K562 (cell line): ENCODE data around the gene TRMU. TPM values are rescaled to one million over a fixed set of nuclear protein-coding genes. Genes with fewer than 3 reads are reported as not detected.

Experiments
- ATAC-seq: fragments of 200-7000 bp; cut with Tn5 transposase; 3 replicates; pipeline ENCODE4 v1.9.1; 2020; ENCODE audit warnings: moderate library complexity
- BruUV-seq: library from RNA; stranded (reverse); fragments of 400-500 nt; replicated peaks from 2 replicates; lab custom pipeline; 2021; lab: Mats Ljungman, UMichigan
- CTCF ChIA-PET: fragments of 300-600 bp; formaldehyde crosslinking; extraction: SDS; loops from one replicate; lab custom pipeline; 2021; ENCODE audit warnings: low intra/inter-chr PET ratio; lab: Yijun Ruan, JAX
- POLR2A ChIA-PET: fragments of 300-600, 350-650 bp; sonication (Branson Sonifier 250); formaldehyde crosslinking; extraction: SDS; loops from one replicate; lab custom pipeline; 2021; ENCODE audit warnings: antibody characterized with exemption, inconsistent platforms; lab: Yijun Ruan, JAX
- DNase-seq, 4 experiments: peaks; one replicate each; pipeline versions ENCODE4 v3.0.0 to v3.0.0-alpha.2; 2011 to 2018; ENCODE audit warnings: low spot score in 3 of 4, mixed read lengths in 3 of 4; ENCODE audit errors: extremely low read depth in 1 of 4
- FAIRE-seq: peaks from 2 replicates; lab custom pipeline; 2011; peaks lifted over from hg19 to GRCh38; lab: Jason Lieb, UNC
- H2AFZ ChIP-seq: 2 replicates; pipeline ENCODE4 v1.6.0; 2011; ENCODE audit warnings: low read depth, low read length, control low read depth, inconsistent platforms
- H3K27ac ChIP-seq: fragments of 200-600 bp; 3 replicates; pipeline ENCODE4 v1.8.0; 2011; ENCODE audit warnings: low read depth, mild to moderate bottlenecking, control low read depth, inconsistent platforms, low read length, moderate library complexity, mixed read lengths; ENCODE audit errors: extremely low read depth
- H3K27me3 ChIP-seq, 2 experiments: fragments of 300-600 bp in 1 of 2; 2 replicates in 1 of 2; 3 replicates in 1 of 2; pipeline versions ENCODE4 v1.6.0 to v1.8.0; 2011; ENCODE audit warnings: inconsistent platforms in 2 of 2, low read length in 2 of 2, mild to moderate bottlenecking in 1 of 2, mixed read lengths in 1 of 2, moderate library complexity in 1 of 2; ENCODE audit not compliant: control insufficient read depth in 2 of 2, insufficient read depth in 2 of 2
- H3K36me3 ChIP-seq: fragments of 300-600 bp; 3 replicates; pipeline ENCODE4 v1.8.0; 2011; ENCODE audit warnings: mild to moderate bottlenecking, low read length, inconsistent platforms; ENCODE audit not compliant: control insufficient read depth, insufficient read depth
- H3K4me1 ChIP-seq, 2 experiments: fragments of 200-600 bp in 1 of 2; replicated peaks in 1 of 2; 2 replicates in 1 of 2; 3 replicates in 1 of 2; pipeline versions ENCODE4 v1.5.1 to v1.8.0; 2011; ENCODE audit warnings: inconsistent platforms in 2 of 2, low read length in 2 of 2, mild to moderate bottlenecking in 1 of 2, mixed read lengths in 1 of 2, moderate library complexity in 1 of 2; ENCODE audit not compliant: control insufficient read depth in 2 of 2, insufficient read depth in 2 of 2
- H3K4me2 ChIP-seq: 2 replicates; pipeline ENCODE4 v1.6.1; 2011; ENCODE audit warnings: low read length, control low read depth, inconsistent platforms, mixed read lengths; ENCODE audit not compliant: insufficient read depth
- H3K4me3 ChIP-seq: fragments of 200-600 bp; sonication (generic), shearing (Covaris generic); 2 replicates; pipeline ENCODE4 v1.5.1; 2016; ENCODE audit warnings: control low read depth, inconsistent platforms
- H3K79me2 ChIP-seq: fragments of 200-600 bp; 3 replicates; pipeline ENCODE4 v1.8.0; 2011; ENCODE audit warnings: low read length, inconsistent platforms; ENCODE audit not compliant: control insufficient read depth, insufficient read depth
- H3K9ac ChIP-seq, 2 experiments: 2 replicates each; pipeline versions ENCODE4 v1.6.0 to v1.6.1; 2011; ENCODE audit warnings: low read depth in 2 of 2, low read length in 2 of 2, control low read depth in 1 of 2, inconsistent platforms in 1 of 2, mild to moderate bottlenecking in 1 of 2, mixed read lengths in 1 of 2; ENCODE audit not compliant: insufficient read depth in 1 of 2
- H3K9me1 ChIP-seq: one replicate; pipeline ENCODE4 v1.6.0; 2011; ENCODE audit warnings: inconsistent platforms, mild to moderate bottlenecking, low read length, moderate library complexity; ENCODE audit not compliant: control insufficient read depth, insufficient read depth
- H3K9me3 ChIP-seq: replicated peaks from 2 replicates; pipeline ENCODE4 v1.5.1; 2011; ENCODE audit warnings: low read depth, low read length, inconsistent platforms; ENCODE audit not compliant: control insufficient read depth, insufficient read depth
- H4K20me1 ChIP-seq: replicated peaks from 2 replicates; pipeline ENCODE4 v1.6.1; 2011; ENCODE audit warnings: low read length, inconsistent platforms, mixed read lengths; ENCODE audit not compliant: control insufficient read depth, insufficient read depth
- EHMT2 ChIP-seq: fragments of 450-650 bp; IDR thresholded peaks from 2 replicates; pipeline ENCODE4 v1.6.1; 2018; ENCODE audit warnings: antibody characterized with exemption
- HEY1 ChIP-seq: fragments of 250-450 bp; sonication (Bioruptor Pico); IDR thresholded peaks from 2 replicates; pipeline ENCODE4 v1.5.0; 2020; ENCODE audit warnings: mild to moderate bottlenecking, moderate library complexity, borderline replicate concordance
- POLR2AphosphoS2 ChIP-seq: IDR thresholded peaks from 2 replicates; pipeline ENCODE4 v1.6.1; 2012; ENCODE audit warnings: low read length, improper control_type of control experiment
- PYGO2 ChIP-seq: fragments of 450-650 bp; IDR thresholded peaks from 2 replicates; pipeline ENCODE4 v1.6.1; 2016; ENCODE audit warnings: mild to moderate bottlenecking, missing genetic modification characterization, moderate library complexity, missing compliant biosample characterization
- RBFOX2 ChIP-seq: fragments of 200-400 bp; formaldehyde crosslinking; IDR thresholded peaks from 2 replicates; pipeline ENCODE4 v1.6.1; 2017; ENCODE audit warnings: low read depth, mild to moderate bottlenecking, low read length, moderate library complexity
- STAG1 ChIP-seq: sonication (generic); formaldehyde crosslinking; IDR thresholded peaks from 2 replicates; pipeline ENCODE4 v1.5.0; 2020; ENCODE audit warnings: missing genetic modification reagents, borderline replicate concordance
- TCFL5 ChIP-seq: fragments of 250-450 bp; sonication (Bioruptor Pico); conservative IDR thresholded peaks from 2 replicates; pipeline ENCODE4 v1.6.1; 2021; ENCODE audit warnings: mild to moderate bottlenecking, moderate library complexity, matching md5 sums
- TRIM28 ChIP-seq: fragments of 450-650 bp; IDR thresholded peaks from 2 replicates; pipeline ENCODE4 v1.6.1; 2017
- XRCC4 ChIP-seq: IDR thresholded peaks from one replicate; pipeline ENCODE4 v1.6.1; 2011; ENCODE audit not compliant: insufficient read depth, insufficient read length; ENCODE audit errors: extremely low read depth
- ZBTB26 ChIP-seq: fragments of 450-650 bp; formaldehyde crosslinking; IDR thresholded peaks from 2 replicates; pipeline ENCODE4 v1.4.0; 2022; ENCODE audit warnings: missing genetic modification characterization
- ZNF165 ChIP-seq: fragments of 250-450 bp; sonication (Bioruptor Pico); IDR thresholded peaks from 2 replicates; pipeline ENCODE4 v1.4.0; 2020; ENCODE audit warnings: borderline replicate concordance
- ZNF444 ChIP-seq: fragments of 250-450 bp; sonication (Bioruptor Pico); IDR thresholded peaks from 2 replicates; pipeline ENCODE4 v1.4.0; 2020; ENCODE audit warnings: mild to moderate bottlenecking, moderate library complexity
- ZNF764 ChIP-seq: fragments of 250-450 bp; sonication (Bioruptor Pico); IDR thresholded peaks from 2 replicates; pipeline ENCODE4 v1.4.0; 2020; ENCODE audit warnings: low read depth, mild to moderate bottlenecking, moderate library complexity
- WGBS: fragments of 100-300 bp; shearing (Covaris generic); methylation state at CpG from one replicate; pipeline ENCODE4 v1.1.6; 2016; ENCODE audit warnings: low coverage, mixed read lengths; ENCODE audit not compliant: insufficient coverage; ENCODE audit errors: missing lambda C conversion rate; 5-methylcytosine and 5-hydroxymethylcytosine counted together
- in situ Hi-C: fragments of 300-500 bp; cut with MboI; formaldehyde crosslinking; loops from 4 replicates; pipeline ENCODE4 v1.15.0; 2018; ENCODE audit warnings: inconsistent platforms, mixed read lengths
- intact Hi-C: fragments of 100-400 bp; cut with micrococcal nuclease; formaldehyde crosslinking; loops from 2 replicates; pipeline ENCODE4 v1.14.2; 2022
- polyA plus RNA-seq, 8 experiments: library from polyadenylated mRNA; depleted of rRNA in 4 of 8; stranded (reverse) in 5 of 8; unstranded in 3 of 8; fragments of >200 nt; fragmentation: Nextera tagmentation in 2 of 8; fragmentation: Illumina TruSeq in 1 of 8; extraction: Ambion mirVana in 2 of 8; extraction: Trizol in 1 of 8; gene quantifications; 2 replicates each; pipeline versions ENCODE4 v1.2.1 to v1.2.3, GENCODE V29; 2011 to 2014; ENCODE audit warnings: inconsistent platforms in 1 of 8, missing spikeins in 1 of 8
- total RNA-seq, 7 experiments: library from RNA; depleted of rRNA in 6 of 7; stranded (reverse); fragments of >200 nt in 6 of 7; fragmentation: Illumina TruSeq in 2 of 7; extraction: Trizol in 2 of 7; gene quantifications; 2 replicates each; pipeline versions ENCODE4 v1.2.1 to v1.2.3, GENCODE V29; 2011 to 2021; ENCODE audit warnings: low replicate concordance in 1 of 7

Gene TRMU
- total and polyA plus RNA-seq, 9 of the 15 experiments (the other 6 are each of a cell fraction or from before 2014, with no cell fraction given), result 2.3 to 49.9 (median 35.3) TPM

- Histone ChIP-seq H3K9me3 (no peaks in the 10 kb centered on the region), H3K9me1 (no peaks in the 10 kb centered on the region), H3K9ac (0 out of 4 replicates have a peak overlapping the region, but pooled peaks of 1 of the 2 experiments have one; percentile 17), H3K4me2 (no peak overlapping the region), H3K36me3 (peaks cover 18% of the 10 kb centered on the region; the same call in 2 of the 3 replicates), H3K27me3 (no peaks in the 10 kb centered on the region), H3K4me1 (peaks cover 0 to 27% of the 10 kb centered on the region in 2 experiments; a peak in 3 of 5 replicates), H4K20me1 (no peaks in the 10 kb centered on the region), H3K27ac (no peak overlapping the region), H2AFZ (no peak overlapping the region), H3K79me2 (no peaks in the 10 kb centered on the region), H3K4me3 (no peak overlapping the region)
- FAIRE-seq (no peak), ATAC-seq (no peak), DNase-seq (no peak)
- in situ Hi-C loops (no loop called here), intact Hi-C loops (no loop called here)
- BruUV-seq, result no TSS peak
- WGBS, result 87% methylated on average over 9 of the region's 23 CpGs
- CTCF ChIA-PET, result no interaction called here
- POLR2A ChIA-PET, result interaction anchor here (0.6 to 1.0 kb wide), 6 partner anchors 17 to 414 kb away, joined by 3 to 5 read pairs (median 3); no protein-coding TSS in a partner anchor
- TF ChIP-seq RBFOX2 (0 out of 2 replicates have a peak, but pooled peaks have one; percentile 6), STAG1 (CRISPR knock-in tag) (no peak)
These were observed 44.4 kb upstream of the TRMU start for GRCh38 chr22:46290843-46291785.

GRCh38 chr22:46292173-46292572 lies 43.3 kb upstream of the TRMU start:
- Histone ChIP-seq H3K9me3 (no peaks in the 10 kb centered on the region), H3K4me3 (no peak overlapping the region), H3K9me1 (no peaks in the 10 kb centered on the region), H3K36me3 (peaks cover 14% of the 10 kb centered on the region; the same call in 2 of the 3 replicates), H3K4me2 (no peak overlapping the region), H2AFZ (no peak overlapping the region), H3K27me3 (no peaks in the 10 kb centered on the region), H3K4me1 (peaks cover 0 to 32% of the 10 kb centered on the region in 2 experiments; a peak in 3 of 5 replicates), H4K20me1 (no peaks in the 10 kb centered on the region), H3K9ac (peak overlapping the region in 1 of 2 experiments; percentile 45; a peak in 1 of 4 replicates), H3K27ac (no peak overlapping the region), H3K79me2 (peaks cover 3% of the 10 kb centered on the region; the same call in 2 of the 3 replicates)
- POLR2A ChIA-PET, result no interaction called here
- ATAC-seq (no peak), FAIRE-seq (no peak), DNase-seq (no peak)
- intact Hi-C loops (no loop called here), in situ Hi-C loops (no loop called here)
- no TSS peak for BruUV-seq
- CTCF ChIA-PET, result no interaction called here
- WGBS, result 79% methylated on average over 3 of the region's 3 CpGs
- TF ChIP-seq ZNF764 (CRISPR knock-in tag) (no peak), TCFL5 (CRISPR knock-in tag) (no peak), ZBTB26 (CRISPR knock-in tag) (no peak), XRCC4 (no peak), PYGO2 (tag) (no peak), EHMT2 (no peak), TRIM28 (no peak), ZNF444 (CRISPR knock-in tag) (no peak), STAG1 (CRISPR knock-in tag) (no peak), POLR2AphosphoS2 (no peak), HEY1 (CRISPR knock-in tag) (no peak), ZNF165 (CRISPR knock-in tag) (no peak)
